GM12874 (cell line): ENCODE measurements around the gene CALML4.

ENCODE experiments used
- CTCF ChIP-seq: IDR thresholded peaks from 2 replicates; pipeline ENCODE4 v1.5.1; 2011; ENCODE audit warnings: low read depth, mild to moderate bottlenecking, control low read depth, low read length, moderate library complexity; ENCODE audit not compliant: insufficient read depth

The CALML4 gene

DNA sequence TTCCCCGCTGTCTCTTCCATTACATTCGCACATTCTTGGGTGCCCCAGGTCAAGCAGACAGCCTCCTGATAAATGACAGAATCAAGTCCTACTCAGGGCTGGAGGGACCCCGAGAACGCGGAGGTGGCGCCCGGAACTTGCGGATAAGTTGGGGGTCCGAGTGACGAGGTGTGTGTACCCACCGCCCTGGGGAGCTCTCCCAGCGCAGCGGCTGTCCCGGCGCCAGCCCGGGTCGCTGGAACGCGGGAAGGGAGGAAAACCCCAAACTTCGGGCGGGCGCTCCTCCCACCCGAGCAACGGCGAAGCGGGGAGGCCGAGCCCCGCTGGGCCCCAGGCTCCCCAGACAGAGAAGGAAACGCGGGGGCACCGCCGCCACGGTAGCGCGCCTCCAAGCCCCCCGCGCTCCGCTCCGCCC is 23.8 kb upstream of the CALML4 start:
- no peak for TF ChIP-seq CTCF

GRCh38 chr15:68228143-68228970 is 23.2 kb upstream of the CALML4 start:
- TF ChIP-seq CTCF = no peak

- no peak for TF ChIP-seq CTCF
Observed at GRCh38 chr15:68227643-68228142, 22.6 kb upstream of the CALML4 start.

DNA sequence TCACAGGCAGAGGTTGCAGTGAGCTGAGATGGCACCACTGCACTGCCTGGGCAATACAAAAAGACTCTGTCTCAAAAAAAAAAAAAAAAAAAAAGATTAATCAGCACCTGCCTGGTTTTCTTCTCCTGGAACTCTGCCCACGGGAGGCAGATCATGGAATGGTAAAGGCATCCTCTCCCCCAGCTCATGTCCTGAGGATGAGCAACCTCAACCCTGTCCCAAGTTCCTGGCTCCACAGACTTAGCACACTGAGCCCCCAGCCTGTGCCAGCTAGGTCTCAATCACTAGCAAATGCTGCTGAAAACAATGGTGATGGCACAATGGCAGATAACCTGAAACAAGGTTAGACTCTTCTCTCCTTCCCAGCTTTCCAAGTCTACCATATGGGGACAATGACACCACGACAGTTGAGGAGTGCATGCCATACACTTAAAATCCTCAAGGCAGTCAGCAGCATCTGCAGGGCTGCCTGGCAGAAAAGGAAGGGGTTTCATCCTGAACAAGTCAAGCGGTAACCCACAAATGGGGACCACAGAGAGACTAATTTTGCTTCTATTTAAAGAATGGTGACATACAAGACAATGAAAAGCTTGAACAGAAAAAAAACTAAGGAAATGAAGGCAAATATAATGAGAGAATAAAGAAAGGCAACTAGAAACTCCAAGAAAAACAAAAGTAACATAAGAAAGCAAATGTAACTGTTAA is 19.6 kb upstream of the CALML4 start:
- no peak for TF ChIP-seq CTCF

DNA sequence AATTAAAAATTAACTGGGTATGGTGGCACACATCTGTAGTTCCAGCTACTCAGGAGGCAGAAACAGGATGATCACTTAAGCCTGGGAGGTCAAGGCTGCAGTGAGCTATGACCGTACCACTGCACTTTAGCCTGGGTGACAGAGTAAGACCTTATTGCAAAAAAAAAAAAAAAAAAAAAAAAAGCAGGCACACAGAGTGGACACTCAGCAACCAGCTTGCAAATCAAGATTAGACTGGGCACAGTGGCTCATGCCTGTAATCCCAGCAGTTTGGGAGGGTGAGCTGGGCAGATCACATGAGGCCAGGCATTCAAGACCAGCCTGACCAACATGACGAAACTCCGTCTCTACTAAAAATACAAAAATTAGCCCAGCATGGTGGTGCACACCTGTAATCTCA is 19.0 kb upstream of the CALML4 start:
- no peak for TF ChIP-seq CTCF

DNA sequence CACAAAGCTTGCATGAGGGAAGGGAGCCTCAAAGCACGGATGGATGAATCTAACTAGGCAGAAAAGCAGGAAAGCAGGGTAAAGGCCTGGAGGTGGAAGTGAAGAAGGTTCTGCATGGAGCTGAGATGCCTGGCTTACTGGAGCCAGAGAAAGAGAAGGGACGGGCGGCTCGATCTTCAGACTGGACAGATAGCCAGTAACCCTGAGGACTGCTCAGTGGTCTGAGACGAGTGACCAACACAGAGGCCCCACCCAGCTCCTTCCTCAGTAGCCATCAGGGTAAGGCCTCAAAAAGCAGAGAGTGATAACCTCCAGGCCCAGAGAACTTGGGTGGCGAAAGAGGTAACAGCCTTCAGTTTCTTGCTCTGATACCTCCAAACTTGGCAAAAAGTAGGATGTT is 18.0 kb upstream of the CALML4 start:
- TF ChIP-seq CTCF = no peak

- no peak for TF ChIP-seq CTCF
Observed at GRCh38 chr15:68220967-68221366, 15.8 kb upstream of the CALML4 start.
